GM18870 (cell line): Measurements from ENCODE around the gene CXXC5.
"Not testable (repeated sequence)": the region's sequence is repeated elsewhere in the genome, so short reads cannot be mapped to it uniquely, and the experiment has no call there.

ENCODE experiments used
- ATAC-seq: cut with Tn5 transposase; IDR thresholded peaks from one replicate; pipeline ENCODE4 v1.9.1; 2021; ENCODE audit warnings: moderate library complexity; ENCODE audit not compliant: unreplicated experiment

CXXC5 gene

GRCh38 chr5:139648205-139649081 lies at the start of gene CXXC5:
CXXC5 (plus strand) TSS chr5:139648349; CDS start chr5:139680524, 32,175 bp downstream.
- ATAC-seq = no peak

DNA sequence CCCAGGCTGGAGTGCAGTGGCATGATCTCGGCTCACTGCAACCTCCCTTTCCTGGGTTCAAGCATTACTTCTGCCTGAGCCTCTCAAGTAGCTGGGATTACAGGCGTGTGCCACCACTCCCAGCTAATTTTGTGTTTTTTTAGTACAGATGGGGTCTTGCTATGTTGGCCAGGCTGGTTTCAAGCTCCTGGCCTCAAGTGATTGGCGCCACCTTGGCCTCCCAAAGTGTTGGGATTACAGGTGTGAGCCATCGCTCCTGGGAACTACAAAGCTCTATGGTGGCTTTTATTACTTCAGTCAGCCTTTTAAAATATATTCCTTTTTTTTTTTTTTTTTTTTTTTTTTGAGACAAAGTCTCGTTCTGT lies 49.6 kb upstream of the CXXC5 start:
- ATAC-seq = not testable (repeated sequence)

DNA sequence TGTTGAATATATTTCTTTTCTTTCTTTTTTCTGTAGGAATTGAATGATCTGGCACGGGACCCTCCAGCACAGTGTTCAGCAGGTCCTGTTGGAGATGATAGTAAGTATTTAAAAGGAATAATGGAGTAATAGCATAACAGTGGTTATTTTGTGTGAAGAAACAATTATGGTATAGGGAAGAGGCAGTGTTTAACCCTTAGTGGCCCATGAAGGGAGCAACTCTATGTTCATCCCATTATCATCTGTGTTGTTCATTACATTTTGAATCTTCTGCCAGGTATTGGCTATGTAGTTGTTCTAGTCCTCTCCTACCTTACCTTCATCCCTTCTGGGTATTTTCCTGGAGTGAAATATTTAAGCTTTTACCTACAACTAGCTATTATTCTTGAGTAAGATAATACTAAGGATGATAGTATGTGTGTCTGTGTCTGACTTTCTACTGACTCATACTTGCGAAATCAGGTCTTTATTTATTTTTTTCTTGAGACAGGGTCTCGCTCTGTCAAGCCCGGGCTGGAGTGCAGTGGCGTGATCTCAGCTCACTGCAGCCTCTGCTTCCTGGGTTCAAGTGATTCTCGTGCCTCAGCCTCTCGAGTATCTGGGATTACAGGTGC lies 47.7 kb upstream of the CXXC5 start:
- ATAC-seq = no peak

DNA sequence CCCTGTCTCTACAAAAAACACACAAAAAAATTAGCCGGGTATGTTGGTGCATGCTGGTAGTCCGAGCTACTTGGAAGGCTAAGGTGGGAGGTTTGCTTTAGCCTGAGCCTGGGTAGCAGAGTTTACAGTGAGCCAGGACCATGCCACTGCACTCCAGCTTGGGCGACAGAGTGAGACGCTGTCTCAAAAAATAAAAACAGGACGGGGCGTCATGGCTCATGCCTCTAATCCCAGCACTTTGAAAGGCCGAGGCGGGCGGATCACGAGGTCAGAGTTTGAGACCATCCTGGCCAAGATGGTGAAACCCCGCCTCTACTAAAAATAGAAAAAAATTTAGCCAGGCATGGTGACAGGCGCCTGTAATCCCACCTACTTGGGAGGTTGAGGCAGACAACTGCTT lies 46.7 kb upstream of the CXXC5 start:
- ATAC-seq = no peak

GRCh38 chr5:139601948-139602347 lies 46.2 kb upstream of the CXXC5 start:
- ATAC-seq = not testable (repeated sequence)

- ATAC-seq = no peak
Observed at GRCh38 chr5:139605887-139606286, 42.3 kb upstream of the CXXC5 start.

GRCh38 chr5:139611703-139612584 lies 36.2 kb upstream of the CXXC5 start:
- ATAC-seq = no peak

GRCh38 chr5:139619861-139620260 lies 28.3 kb upstream of the CXXC5 start:
- ATAC-seq = no peak

DNA sequence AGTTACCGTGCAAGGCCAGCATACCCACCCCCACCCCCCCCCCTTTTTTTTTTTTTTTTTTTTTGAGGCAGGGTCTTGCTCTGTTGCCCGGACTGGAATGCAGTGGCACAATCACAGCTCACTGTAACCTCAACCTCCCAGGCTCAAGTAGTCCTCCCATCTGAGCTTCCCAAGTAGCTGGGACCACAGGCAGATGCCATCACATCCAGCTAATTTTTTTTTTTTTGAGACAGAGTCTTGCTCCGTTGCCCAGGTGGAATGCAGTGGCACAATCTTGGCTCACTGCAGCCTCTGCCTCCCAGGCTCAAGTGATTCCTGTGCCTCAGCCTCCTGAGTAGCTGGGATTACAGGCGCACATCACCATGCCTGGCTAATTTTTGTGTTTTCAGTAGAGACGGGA lies 22.8 kb upstream of the CXXC5 start:
- ATAC-seq = not testable (repeated sequence)

GRCh38 chr5:139630855-139631254 lies 17.3 kb upstream of the CXXC5 start:
- ATAC-seq = no peak

DNA sequence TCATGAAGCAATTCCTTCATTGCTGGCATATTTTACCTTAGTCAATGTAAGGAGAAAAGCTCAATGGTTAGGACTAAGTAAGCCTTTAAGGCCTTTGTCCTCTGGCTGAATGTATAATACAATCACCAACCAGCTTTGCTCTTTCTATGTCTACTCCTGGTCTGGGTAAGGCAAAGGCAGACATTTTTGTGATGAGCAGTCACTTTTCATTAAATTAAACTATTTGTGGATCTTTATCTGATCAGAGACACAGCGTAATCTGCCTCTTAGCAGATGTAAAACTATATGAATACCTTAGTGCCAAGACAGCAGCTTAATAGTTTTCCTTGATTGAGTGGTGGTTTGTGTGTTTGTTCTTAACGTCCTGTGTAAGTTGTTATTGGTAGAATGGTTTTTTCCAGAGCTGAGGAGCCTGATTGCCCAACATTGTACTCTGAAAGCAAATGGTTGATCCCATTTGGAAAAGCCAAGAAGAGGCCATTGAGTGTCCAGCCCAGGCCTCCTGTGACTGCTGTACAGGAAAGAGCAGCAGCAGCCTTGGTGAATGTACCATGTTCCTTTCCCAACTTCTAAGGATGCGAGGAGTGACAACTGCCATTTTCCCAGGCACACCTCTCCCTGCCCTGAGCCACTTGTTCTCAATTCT lies 16.5 kb upstream of the CXXC5 start:
- ATAC-seq = no peak

- no peak for ATAC-seq
Observed at GRCh38 chr5:139633295-139634027, 14.7 kb upstream of the CXXC5 start.

- no peak for ATAC-seq
Observed at GRCh38 chr5:139634028-139634325, 14.2 kb upstream of the CXXC5 start.

DNA sequence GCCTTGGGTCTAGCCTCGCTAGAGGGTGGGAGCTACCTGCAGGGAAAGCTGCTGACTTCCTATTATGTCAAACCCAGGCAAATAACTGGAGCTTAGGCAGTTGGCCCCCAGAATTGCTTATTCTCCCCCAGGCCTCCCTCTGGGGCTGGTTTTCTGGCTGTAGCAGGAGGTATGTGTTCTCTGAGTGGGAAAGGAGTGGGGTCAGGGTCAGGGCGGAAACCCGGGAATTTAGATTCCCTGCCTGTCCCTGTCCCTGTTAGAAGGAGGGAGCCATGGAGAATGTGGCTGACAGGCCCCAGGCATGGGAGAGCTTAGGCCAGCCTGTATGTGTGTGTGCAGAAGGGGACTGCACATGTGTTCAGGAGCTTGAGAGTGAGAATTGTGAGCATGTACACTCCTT lies 13.6 kb upstream of the CXXC5 start:
- ATAC-seq = no peak

GRCh38 chr5:139635191-139635590 lies 13.0 kb upstream of the CXXC5 start:
- ATAC-seq = no peak

DNA sequence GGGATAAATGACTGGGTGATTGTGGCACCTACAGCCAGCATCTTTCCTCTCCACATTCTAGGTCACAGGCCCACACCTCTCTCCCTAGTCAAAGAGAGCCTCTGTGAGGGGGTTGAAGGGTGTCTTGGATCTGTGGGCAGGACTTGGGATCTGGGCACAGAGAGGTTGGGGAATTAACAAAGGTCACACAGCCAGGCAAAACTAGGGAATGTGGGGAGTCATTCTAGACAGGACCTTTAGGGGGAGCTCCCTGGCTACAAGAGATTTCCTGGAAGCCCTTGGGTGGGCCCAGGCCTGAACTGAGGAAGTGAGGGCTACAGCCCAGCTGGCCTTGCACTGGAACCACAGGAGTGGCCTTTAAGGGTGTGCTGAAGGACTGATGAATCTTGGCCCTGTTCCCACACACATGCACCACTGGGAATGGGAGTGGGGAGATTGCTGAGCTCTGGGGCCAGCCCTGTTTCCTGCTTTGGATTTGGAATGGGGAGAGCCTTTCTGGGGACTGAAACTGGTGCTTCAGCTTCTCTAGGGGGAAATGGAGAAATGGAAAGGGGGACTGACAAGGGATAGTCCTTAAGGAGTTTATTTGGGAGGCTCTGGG lies 12.4 kb upstream of the CXXC5 start:
- no peak for ATAC-seq

- ATAC-seq = peak; percentile 76
Observed at GRCh38 chr5:139636207-139636792, 11.8 kb upstream of the CXXC5 start.

DNA sequence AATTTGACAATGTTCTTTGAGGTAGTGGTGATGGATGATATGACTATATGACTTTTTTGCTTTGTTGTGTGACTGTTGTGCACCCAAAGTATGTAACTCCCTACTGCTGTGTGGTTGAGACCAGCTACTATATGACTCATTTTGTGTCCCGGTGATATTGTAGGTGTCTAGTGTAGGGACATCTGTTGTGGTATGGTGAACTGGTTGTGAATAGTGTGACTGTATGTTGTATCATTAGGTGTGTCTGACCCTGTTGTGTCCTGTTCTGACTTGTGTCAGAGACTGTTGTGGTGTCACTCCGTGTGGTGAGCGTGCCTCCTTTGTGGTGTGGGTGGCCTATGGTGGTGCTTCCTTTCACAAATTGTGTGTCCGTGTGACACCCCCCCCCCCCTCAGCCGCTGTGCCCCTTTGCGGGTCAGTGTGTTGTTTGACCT lies 11.2 kb upstream of the CXXC5 start:
- peak; percentile 29 for ATAC-seq

- ATAC-seq = no peak
Observed at GRCh38 chr5:139637438-139638089, 10.6 kb upstream of the CXXC5 start.
